HG03097 (cell line): Measurements from ENCODE around the gene PTPN6.

Source experiments
- ATAC-seq: cut with Tn5 transposase; IDR thresholded peaks from one replicate; pipeline ENCODE4 v1.9.1; 2021; ENCODE audit not compliant: unreplicated experiment, low FRiP score

PTPN6 gene

DNA sequence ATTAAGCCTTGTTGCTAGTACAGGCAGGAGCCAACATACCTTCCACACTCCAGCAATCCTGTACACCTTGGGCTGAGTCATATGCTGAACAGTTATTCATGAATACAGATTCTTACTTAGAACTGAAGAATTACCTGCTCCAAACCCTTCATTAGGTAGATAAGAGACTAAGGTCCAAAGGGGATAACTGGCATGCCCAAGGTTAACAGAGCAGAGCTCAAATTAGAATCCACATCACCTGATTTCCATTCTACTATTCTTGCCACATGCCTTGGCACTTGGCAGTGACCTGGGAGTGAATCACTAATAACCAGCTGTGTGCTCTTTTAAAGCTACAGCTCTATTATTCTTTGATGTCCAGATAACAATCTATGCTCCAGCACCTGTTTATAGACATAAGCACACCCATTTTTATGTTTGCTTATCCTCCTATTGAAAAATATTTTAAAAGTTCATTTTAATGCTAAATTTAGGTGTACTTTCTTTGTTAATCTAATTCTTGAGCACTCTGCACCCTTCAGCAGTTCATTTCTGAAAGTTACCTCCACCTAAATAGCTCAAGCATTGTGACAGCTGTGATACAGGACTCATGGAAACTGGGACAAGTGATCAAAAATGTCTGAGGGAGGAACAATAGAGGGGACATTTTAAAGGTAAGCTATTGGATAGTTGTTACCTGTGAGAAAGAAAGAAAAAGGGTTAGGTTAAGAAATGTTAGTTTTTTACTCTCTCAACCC, 47.7 kb downstream of the PTPN6 start:
- no peak for ATAC-seq

DNA sequence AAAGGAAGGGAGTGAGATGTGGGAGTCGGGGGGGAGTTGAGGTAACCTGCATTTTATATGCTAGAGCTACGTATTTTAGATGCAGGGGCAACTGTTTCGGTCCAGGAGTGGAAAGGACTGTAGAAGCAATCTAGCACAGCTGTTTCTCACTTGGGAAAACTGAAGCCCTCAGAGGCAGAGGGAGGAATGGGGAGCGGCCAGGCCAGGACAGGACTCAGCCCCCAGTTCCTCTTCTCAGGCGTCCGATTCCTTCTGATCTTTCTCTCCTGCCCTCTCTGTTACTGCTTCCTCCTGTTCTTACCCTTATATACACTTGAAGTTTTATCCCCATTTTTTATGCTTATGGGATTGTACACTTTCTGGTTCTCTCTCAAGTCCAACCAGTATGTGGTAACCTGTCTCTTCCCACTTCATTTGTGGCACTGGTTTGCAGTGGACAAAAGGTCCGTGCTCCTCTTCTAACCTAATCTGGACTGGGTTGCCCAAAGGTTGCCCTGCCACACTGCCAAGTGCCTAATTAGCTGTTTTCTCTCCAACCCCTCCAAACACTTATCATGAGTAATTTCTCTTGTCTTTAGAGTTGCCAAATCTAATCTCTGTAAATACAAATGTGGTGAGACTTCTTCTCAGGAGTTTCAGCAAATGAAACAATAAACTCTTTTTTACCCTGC, 50.9 kb downstream of the PTPN6 start:
- ATAC-seq, result no peak

DNA sequence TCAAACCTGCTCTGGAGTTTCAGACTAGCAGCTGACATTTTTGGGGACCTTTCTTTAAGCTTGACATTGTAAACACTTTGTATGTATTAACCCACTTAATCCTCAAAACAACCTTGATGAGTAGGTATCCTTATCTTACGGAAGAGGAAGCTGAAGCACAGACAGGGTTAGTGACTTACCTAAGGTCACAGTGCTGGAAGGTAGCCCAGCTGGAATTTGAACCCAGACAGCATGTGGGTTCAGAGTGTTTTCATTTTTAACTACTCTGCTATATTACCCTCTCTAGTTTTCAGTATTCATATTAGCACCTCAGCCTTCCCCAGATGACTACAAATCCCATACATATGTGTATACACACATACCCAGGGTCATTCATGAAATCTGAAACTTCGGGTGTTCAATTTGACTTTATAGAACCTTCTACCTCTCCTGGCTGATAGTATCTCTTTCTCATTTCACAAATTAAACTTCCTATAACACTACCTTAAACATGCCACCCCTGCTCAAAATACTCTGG, 53.2 kb downstream of the PTPN6 start:
- no peak for ATAC-seq

DNA sequence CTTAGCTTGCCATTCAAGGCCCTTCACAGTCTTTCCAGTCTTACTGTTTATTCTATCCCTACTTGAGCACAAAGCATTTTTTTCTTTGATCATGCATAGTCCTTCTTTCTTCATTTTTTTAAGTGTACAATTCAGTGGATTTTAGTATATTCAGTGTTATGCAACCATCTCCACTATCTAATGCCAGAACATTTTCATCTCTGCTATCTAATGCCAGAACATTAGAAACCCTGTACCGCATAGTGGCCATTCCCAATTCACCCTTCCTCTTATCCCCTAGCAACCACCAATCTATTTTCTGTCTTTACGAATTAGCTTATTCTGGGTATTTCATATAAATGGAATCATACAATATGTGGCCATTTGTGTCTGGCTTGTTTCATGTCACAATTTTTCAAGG, 53.7 kb downstream of the PTPN6 start:
- ATAC-seq, result no peak

DNA sequence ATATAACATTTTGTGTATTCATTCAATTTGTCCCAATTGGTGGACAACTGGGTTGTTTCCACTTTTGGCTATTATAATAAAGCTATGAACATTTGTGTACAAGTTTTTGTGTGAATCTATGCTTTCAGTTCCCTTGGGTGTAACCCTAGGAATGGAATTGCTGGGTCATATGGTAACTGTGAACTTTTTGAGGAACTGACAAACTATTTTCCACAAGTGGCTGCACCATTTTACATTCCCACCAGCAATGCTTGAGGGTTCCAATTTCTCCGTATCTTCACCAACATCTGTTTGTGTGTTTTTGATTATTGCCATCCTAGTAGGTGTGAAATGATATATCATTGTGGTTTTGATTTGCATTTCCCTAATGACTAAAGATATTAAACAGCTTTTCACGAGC, 54.2 kb downstream of the PTPN6 start:
- no peak for ATAC-seq

DNA sequence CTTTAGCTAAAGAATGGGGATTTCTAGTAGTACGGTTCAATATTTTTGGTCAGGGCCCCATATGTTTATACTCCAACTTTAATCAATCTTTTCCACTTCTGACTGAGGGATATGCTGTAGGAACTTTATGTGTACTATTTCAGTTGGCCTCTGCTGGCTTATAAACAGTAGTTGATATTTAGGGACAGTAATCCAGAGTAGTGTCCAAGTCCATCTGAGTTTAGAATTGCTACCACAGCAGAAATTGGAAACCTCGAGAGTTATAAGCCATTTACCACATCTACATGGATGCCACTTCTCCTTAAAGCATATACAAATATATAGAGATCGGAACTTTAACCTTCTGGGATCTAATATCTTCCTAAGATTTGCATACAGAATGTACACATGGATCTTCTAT, 55.5 kb downstream of the PTPN6 start:
- no peak for ATAC-seq

DNA sequence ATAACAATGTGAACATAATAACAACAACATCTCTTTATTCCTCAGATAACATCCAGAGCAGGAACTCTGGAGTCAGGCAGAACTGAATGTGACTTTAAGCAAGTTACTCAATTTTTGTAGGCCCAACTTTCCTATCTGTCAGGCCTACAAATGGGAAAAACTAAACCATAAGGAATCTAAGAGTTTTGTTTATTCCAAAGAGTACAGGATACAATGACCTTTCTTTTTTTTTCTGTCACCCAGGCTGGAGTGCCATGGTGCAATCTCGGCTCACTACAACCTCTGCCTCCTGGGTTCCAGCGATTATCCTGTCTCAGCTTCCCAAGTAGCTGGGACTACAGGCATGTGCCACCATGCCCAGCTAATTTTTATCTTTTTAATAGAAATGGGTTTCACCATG, 57.7 kb downstream of the PTPN6 start:
- no peak for ATAC-seq

DNA sequence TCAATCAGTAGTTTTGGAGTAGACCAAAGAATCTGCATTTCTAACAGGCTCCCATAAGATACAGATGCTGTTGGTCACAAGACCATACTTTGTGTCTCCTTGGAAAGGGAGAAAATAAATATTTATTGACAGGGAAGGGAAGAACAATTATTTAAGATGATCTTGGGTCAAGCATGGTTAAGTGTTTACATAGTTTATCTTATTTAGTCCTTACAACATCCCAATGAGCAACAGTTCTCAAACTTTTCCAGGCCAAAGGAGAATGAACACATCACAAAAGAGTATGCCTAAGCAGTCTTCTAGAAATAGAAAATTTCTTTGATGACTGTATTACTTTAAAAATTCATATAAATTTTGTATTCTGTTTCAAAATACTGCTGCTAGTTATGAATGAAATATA, 58.4 kb downstream of the PTPN6 start:
- no peak for ATAC-seq
